CD4-positive, alpha-beta T cell treated with Interferon gamma for 1 hour (primary cell): ENCODE data around the gene MIEF2.
"Not testable (repeated sequence)": the region's sequence is repeated elsewhere in the genome, so short reads cannot be mapped to it uniquely, and the experiment has no call there.

Experiments
- DNase-seq: peaks from one replicate; pipeline ENCODE4 v3.0.0-alpha.2; 2020

MIEF2 gene

GRCh38 chr17:18260332-18261145 lies at the start of gene MIEF2:
Gene MIEF2, plus strand, starts transcription at chr17:18260662. Its CDS starts 2,059 bp downstream, at chr17:18262721.
- DNase-seq, result peak; percentile 90

GRCh38 chr17:18213666-18214270 lies 46.7 kb upstream of the MIEF2 start:
- DNase-seq, result no peak

- DNase-seq, result not testable (repeated sequence)
Measured at GRCh38 chr17:18216906-18217305, 43.6 kb upstream of the MIEF2 start.

GRCh38 chr17:18217412-18218015 lies 42.9 kb upstream of the MIEF2 start:
- DNase-seq, result peak; percentile 69

- no peak for DNase-seq
Measured at GRCh38 chr17:18218756-18219415, 41.6 kb upstream of the MIEF2 start.

- DNase-seq, result no peak
Measured at GRCh38 chr17:18224053-18224386, 36.4 kb upstream of the MIEF2 start.

GRCh38 chr17:18224387-18225120 lies 35.9 kb upstream of the MIEF2 start:
- DNase-seq, result no peak

- peak; percentile 95 for DNase-seq
Measured at GRCh38 chr17:18225121-18225641, 35.3 kb upstream of the MIEF2 start, which contains the start of gene LLGL1. Gene LLGL1, plus strand, starts transcription at chr17:18225635. Its CDS starts 48 bp downstream, at chr17:18225683.

GRCh38 chr17:18225642-18226283 lies 34.7 kb upstream of the MIEF2 start:
- DNase-seq, result no peak

- no peak for DNase-seq
Measured at GRCh38 chr17:18226284-18226945, 34.0 kb upstream of the MIEF2 start.

- no peak for DNase-seq
Measured at GRCh38 chr17:18227635-18228034, 32.8 kb upstream of the MIEF2 start.

GRCh38 chr17:18228176-18228682 lies 32.2 kb upstream of the MIEF2 start:
- no peak for DNase-seq

GRCh38 chr17:18229254-18229653 lies 31.2 kb upstream of the MIEF2 start:
- DNase-seq, result no peak

GRCh38 chr17:18229771-18230170 lies 30.7 kb upstream of the MIEF2 start:
- no peak for DNase-seq

GRCh38 chr17:18230288-18231141 lies 29.9 kb upstream of the MIEF2 start:
- no peak for DNase-seq

- DNase-seq, result no peak
Measured at GRCh38 chr17:18231164-18231563, 29.3 kb upstream of the MIEF2 start.

GRCh38 chr17:18233803-18234518 lies 26.5 kb upstream of the MIEF2 start:
- DNase-seq, result no peak

- DNase-seq, result no peak
Measured at GRCh38 chr17:18234853-18235380, 25.5 kb upstream of the MIEF2 start.

- DNase-seq, result no peak
Measured at GRCh38 chr17:18235743-18236256, 24.7 kb upstream of the MIEF2 start.
